Neural progenitor cell (in vitro differentiated cells): ENCODE data around the gene C1orf210. TPM values are rescaled to one million over a fixed set of nuclear protein-coding genes. Genes with fewer than 3 reads are reported as not detected.

Source experiments
- DNase-seq: peaks from one replicate; pipeline ENCODE4 v3.0.0-alpha.2; 2016; ENCODE audit warnings: low spot score
- H2AFZ ChIP-seq: fragments of 200-600 bp; sonication (generic); replicated peaks from 2 replicates; pipeline ENCODE4 v1.6.1; 2016; ENCODE audit warnings: antibody characterized with exemption
- H3F3A ChIP-seq: fragments of 200-600 bp; sonication (generic); 2 replicates; pipeline ENCODE4 v1.6.1; 2016; ENCODE audit warnings: antibody characterized with exemption, low read depth
- H3K27ac ChIP-seq: fragments of 200-600 bp; sonication (generic); 2 replicates; pipeline ENCODE4 v1.5.1; 2016; ENCODE audit warnings: mild to moderate bottlenecking
- H3K27me3 ChIP-seq: fragments of 200-600 bp; sonication (generic); 2 replicates; pipeline ENCODE4 v1.6.1; 2016; ENCODE audit warnings: mild to moderate bottlenecking, moderate library complexity
- H3K36me3 ChIP-seq: fragments of 200-600 bp; sonication (generic); 2 replicates; pipeline ENCODE4 v1.5.1; 2016
- H3K4me1 ChIP-seq: fragments of 200-600 bp; sonication (generic); 2 replicates; pipeline ENCODE4 v1.6.1; 2016; ENCODE audit warnings: mixed run types
- H3K4me2 ChIP-seq: fragments of 200-600 bp; sonication (generic); 2 replicates; pipeline ENCODE4 v1.6.1; 2016
- H3K4me3 ChIP-seq: fragments of 200-600 bp; sonication (generic); 2 replicates; pipeline ENCODE4 v1.5.1; 2016
- H3K79me2 ChIP-seq: fragments of 200-600 bp; sonication (generic); 2 replicates; pipeline ENCODE4 v1.6.1; 2016; ENCODE audit warnings: low read depth
- H3K9ac ChIP-seq: fragments of 200-600 bp; sonication (generic); 2 replicates; pipeline ENCODE4 v1.6.1; 2016
- H3K9me3 ChIP-seq: fragments of 200-600 bp; sonication (generic); 2 replicates; pipeline ENCODE4 v1.5.1; 2016; ENCODE audit warnings: low read depth
- H4K20me1 ChIP-seq: fragments of 200-600 bp; sonication (generic); 2 replicates; pipeline ENCODE4 v1.6.1; 2016; ENCODE audit warnings: low read depth
- H3K27ac Mint-ChIP-seq: 3 replicates; pipeline ENCODE4 v1.8.0; 2021; ENCODE audit warnings: mixed read lengths
- H3K27me3 Mint-ChIP-seq: 2 replicates; pipeline ENCODE4 v1.8.0; 2022; ENCODE audit warnings: low read depth, mild to moderate bottlenecking, inconsistent platforms, moderate library complexity, mixed read lengths; ENCODE audit not compliant: insufficient read depth
- H3K36me3 Mint-ChIP-seq: 3 replicates; pipeline ENCODE4 v1.8.0; 2021; ENCODE audit warnings: mixed read lengths
- H3K4me1 Mint-ChIP-seq: 3 replicates; pipeline ENCODE4 v1.8.0; 2021; ENCODE audit warnings: mixed read lengths
- H3K4me3 Mint-ChIP-seq: 3 replicates; pipeline ENCODE4 v1.8.0; 2021; ENCODE audit warnings: mild to moderate bottlenecking, moderate library complexity, mixed read lengths
- H3K9me3 Mint-ChIP-seq: 3 replicates; pipeline ENCODE4 v1.8.0; 2020; ENCODE audit warnings: mixed read lengths
- EZH2 ChIP-seq: fragments of 200-600 bp; sonication (generic); IDR thresholded peaks from 2 replicates; pipeline ENCODE4 v1.6.1; 2017; ENCODE audit warnings: antibody characterized with exemption, mild to moderate bottlenecking, moderate library complexity
- EZH2phosphoT487 ChIP-seq: fragments of 200-600 bp; sonication (generic); IDR thresholded peaks from 2 replicates; pipeline ENCODE4 v1.6.1; 2017; ENCODE audit warnings: antibody characterized with exemption
- total RNA-seq: library from RNA; depleted of rRNA; stranded (reverse); fragments of >200 nt; gene quantifications from 2 replicates; pipeline ENCODE4 v1.2.3, GENCODE V29; 2015; ENCODE audit warnings: low replicate concordance
- TF ChIP-seq, protein P1 (sequence below): fragments of 200-600 bp; sonication (generic); IDR thresholded peaks from 2 replicates; pipeline ENCODE4 v1.5.1; 2017; ENCODE audit warnings: antibody characterized with exemption, mild to moderate bottlenecking

The C1orf210 gene
- total RNA-seq, 1 donor from 2014 or later = not detected

DNA sequence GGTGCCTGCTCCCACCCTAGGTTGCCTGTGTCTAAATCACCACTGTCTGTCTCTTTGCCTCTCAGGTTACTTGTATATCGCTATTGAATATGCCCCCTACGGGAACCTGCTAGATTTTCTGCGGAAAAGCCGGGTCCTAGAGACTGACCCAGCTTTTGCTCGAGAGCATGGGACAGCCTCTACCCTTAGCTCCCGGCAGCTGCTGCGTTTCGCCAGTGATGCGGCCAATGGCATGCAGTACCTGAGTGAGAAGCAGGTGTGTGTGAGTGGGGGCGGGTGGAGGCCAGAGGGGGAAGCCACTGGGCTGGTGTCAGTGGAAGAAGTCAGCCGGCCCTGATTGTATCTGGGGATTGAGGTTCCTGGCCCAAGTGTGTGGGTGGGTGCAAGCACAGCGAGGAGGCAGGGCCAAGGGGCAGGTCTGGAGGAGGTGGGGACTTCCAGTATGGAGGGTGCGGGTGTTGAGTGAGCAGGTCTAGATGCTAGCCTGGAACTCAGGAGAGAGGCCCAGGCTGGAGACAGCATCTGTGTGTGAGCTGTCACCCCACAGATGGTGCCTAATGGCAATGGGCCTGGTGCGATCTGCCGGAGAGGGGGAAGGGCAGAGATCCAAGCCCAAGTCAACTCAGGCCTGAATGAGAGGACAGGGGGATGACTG lies 32.6 kb upstream of the C1orf210 start:
- H3K27me3 Mint-ChIP-seq = peaks cover 3% of the 10 kb centered on the region
- TF ChIP-seq EZH2phosphoT487 = no peak
- TF ChIP-seq EZH2 = no peak
- TF ChIP-seq, protein P1, sequence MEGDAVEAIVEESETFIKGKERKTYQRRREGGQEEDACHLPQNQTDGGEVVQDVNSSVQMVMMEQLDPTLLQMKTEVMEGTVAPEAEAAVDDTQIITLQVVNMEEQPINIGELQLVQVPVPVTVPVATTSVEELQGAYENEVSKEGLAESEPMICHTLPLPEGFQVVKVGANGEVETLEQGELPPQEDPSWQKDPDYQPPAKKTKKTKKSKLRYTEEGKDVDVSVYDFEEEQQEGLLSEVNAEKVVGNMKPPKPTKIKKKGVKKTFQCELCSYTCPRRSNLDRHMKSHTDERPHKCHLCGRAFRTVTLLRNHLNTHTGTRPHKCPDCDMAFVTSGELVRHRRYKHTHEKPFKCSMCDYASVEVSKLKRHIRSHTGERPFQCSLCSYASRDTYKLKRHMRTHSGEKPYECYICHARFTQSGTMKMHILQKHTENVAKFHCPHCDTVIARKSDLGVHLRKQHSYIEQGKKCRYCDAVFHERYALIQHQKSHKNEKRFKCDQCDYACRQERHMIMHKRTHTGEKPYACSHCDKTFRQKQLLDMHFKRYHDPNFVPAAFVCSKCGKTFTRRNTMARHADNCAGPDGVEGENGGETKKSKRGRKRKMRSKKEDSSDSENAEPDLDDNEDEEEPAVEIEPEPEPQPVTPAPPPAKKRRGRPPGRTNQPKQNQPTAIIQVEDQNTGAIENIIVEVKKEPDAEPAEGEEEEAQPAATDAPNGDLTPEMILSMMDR = no peak
- no peaks in the 10 kb centered on the region for H3K4me1 ChIP-seq
- no peaks in the 10 kb centered on the region for H3K36me3 Mint-ChIP-seq
- H3K4me3 ChIP-seq = no peak overlapping the region
- H3K9me3 ChIP-seq = no peaks in the 10 kb centered on the region
- H3K9me3 Mint-ChIP-seq = no peaks in the 10 kb centered on the region
- H4K20me1 ChIP-seq = no peaks in the 10 kb centered on the region
- no peak for DNase-seq
- H3K4me1 Mint-ChIP-seq = no peaks in the 10 kb centered on the region
- H3K36me3 ChIP-seq = no peaks in the 10 kb centered on the region
- H3K9ac ChIP-seq = no peak overlapping the region
- peak overlapping the region; percentile 46 for H3K4me3 Mint-ChIP-seq
- H3K27ac Mint-ChIP-seq = peak overlapping the region; percentile 57
- no peaks in the 10 kb centered on the region for H3F3A ChIP-seq
- no peaks in the 10 kb centered on the region for H3K79me2 ChIP-seq
- H2AFZ ChIP-seq = no peak overlapping the region
- no peak overlapping the region for H3K27ac ChIP-seq
- no peaks in the 10 kb centered on the region for H3K27me3 ChIP-seq
- H3K4me2 ChIP-seq = no peak overlapping the region

DNA sequence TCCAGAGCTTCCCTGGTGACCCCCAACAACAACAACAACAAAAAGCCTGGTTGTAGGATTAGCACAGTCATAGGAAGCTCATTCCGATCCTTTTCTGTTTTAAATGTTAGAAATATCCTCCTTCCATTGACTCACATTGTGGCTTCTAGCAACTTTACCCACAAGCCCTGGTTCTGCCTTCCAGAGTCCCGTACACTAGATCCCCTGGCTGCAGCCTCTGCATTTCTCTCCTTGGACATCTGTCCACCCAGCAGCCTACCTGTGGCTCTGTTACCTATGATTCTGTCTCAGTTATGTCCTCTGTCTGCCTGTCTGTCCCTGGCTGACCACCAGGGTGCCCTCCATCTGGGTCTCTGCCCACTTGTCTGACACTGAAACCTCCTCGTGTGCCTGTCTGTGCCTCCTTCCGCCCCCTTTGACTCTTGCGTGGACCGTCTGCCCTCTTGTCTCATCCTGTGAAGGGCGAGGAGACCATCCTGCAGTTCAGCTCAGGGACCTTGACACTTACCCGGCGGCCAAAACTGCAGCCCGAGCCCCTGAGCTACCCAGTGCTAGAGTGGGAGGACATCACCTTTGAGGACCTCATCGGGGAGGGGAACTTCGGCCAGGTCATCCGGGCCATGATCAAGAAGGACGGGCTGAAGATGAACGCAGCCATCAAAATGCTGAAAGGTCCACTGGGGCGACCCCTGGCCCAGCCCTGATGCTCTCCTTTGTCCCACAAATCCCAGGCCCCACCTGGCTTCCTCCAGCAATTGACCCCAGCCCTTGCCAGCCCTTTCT lies 31.5 kb upstream of the C1orf210 start:
- no peak overlapping the region for H3K4me2 ChIP-seq
- H3K36me3 Mint-ChIP-seq = no peaks in the 10 kb centered on the region
- no peaks in the 10 kb centered on the region for H3K9me3 Mint-ChIP-seq
- H3K27me3 Mint-ChIP-seq = peaks cover 3% of the 10 kb centered on the region
- H3K4me3 Mint-ChIP-seq = no peak overlapping the region
- no peaks in the 10 kb centered on the region for H4K20me1 ChIP-seq
- H3K4me1 Mint-ChIP-seq = no peaks in the 10 kb centered on the region
- H3K9ac ChIP-seq = no peak overlapping the region
- H3K9me3 ChIP-seq = no peaks in the 10 kb centered on the region
- no peaks in the 10 kb centered on the region for H3K27me3 ChIP-seq
- no peaks in the 10 kb centered on the region for H3F3A ChIP-seq
- H3K79me2 ChIP-seq = no peaks in the 10 kb centered on the region
- no peaks in the 10 kb centered on the region for H3K36me3 ChIP-seq
- no peak overlapping the region for H2AFZ ChIP-seq
- TF ChIP-seq, protein P1 = peak; percentile 18
- TF ChIP-seq EZH2phosphoT487 = no peak
- TF ChIP-seq EZH2 = no peak
- no peak overlapping the region for H3K27ac Mint-ChIP-seq
- no peak overlapping the region for H3K27ac ChIP-seq
- DNase-seq = no peak
- H3K4me1 ChIP-seq = no peaks in the 10 kb centered on the region
- no peak overlapping the region for H3K4me3 ChIP-seq

DNA sequence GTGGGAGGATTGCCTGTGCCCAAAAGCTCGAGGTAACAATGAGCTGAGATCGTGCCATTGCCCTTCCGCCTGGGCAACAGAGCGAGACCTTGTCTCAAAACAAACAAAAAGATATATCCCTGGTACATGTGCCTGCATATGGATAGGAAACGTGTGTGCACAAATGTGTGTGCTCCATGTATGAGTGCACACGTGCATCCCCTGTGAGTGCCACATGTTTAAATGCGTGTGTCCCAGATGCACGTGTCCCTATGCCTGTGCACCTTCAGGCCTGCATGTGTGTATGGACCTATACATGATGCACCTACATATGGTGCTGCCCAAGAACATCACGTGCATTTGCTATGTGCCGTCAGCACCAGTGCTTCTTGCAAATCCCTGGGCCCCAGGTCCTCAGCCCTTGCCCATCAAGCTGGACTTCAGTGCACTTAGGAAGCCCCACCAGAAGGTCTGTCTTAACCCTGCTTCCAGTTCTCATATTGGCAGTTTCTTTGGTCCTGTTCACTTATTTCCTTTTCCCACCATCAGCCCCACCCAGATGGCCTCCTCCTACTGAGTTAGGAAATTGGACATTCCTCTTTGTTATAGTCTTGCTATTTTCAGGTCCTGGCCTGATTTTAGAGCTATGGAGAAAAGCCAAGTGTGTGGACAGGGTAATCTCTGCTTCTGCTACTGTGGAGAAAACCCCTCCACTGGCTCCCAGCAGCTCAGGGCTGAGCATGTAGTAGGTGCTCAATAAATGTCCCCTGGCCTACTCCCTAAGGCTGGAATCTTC lies 30.8 kb upstream of the C1orf210 start:
- H3K4me3 ChIP-seq = no peak overlapping the region
- H3F3A ChIP-seq = no peaks in the 10 kb centered on the region
- Mint-ChIP-seq H3K36me3 (no peaks in the 10 kb centered on the region), H3K4me1 (no peaks in the 10 kb centered on the region), H3K27ac (no peak overlapping the region), H3K27me3 (no peaks in the 10 kb centered on the region), H3K4me3 (no peak overlapping the region), H3K9me3 (no peaks in the 10 kb centered on the region)
- H3K27me3 ChIP-seq = no peaks in the 10 kb centered on the region
- TF ChIP-seq, protein P1 = no peak
- TF ChIP-seq EZH2 = no peak
- no peak for TF ChIP-seq EZH2phosphoT487
- no peaks in the 10 kb centered on the region for H3K36me3 ChIP-seq
- H2AFZ ChIP-seq = no peak overlapping the region
- H3K27ac ChIP-seq = no peak overlapping the region
- no peaks in the 10 kb centered on the region for H3K9me3 ChIP-seq
- no peaks in the 10 kb centered on the region for H3K79me2 ChIP-seq
- H3K4me2 ChIP-seq = no peak overlapping the region
- no peaks in the 10 kb centered on the region for H3K4me1 ChIP-seq
- no peak overlapping the region for H3K9ac ChIP-seq
- no peaks in the 10 kb centered on the region for H4K20me1 ChIP-seq
- no peak for DNase-seq
